Uterus (tissue), 2 donors: Measurements from ENCODE around the gene PLEKHM2.

Experiments
- CTCF ChIP-seq, 4 experiments: fragments of 200-600 bp in 2 of 4; fragments of 450-650 bp in 2 of 4; sonication (generic) in 2 of 4; IDR thresholded peaks; one replicate each; pipeline ENCODE4 v1.5.1; 2016 to 2019; ENCODE audit warnings: antibody characterized with exemption in 4 of 4, mild to moderate bottlenecking in 2 of 4, moderate library complexity in 1 of 4
- POLR2A ChIP-seq, 2 donors: fragments of 450-650 bp; IDR thresholded peaks; one replicate each; pipeline ENCODE4 v1.6.1; 2016; ENCODE audit warnings: antibody characterized with exemption in 2 of 2, mild to moderate bottlenecking in 1 of 2, moderate library complexity in 1 of 2

GRCh38 chr1:15639931-15640330, 44.2 kb upstream of the PLEKHM2 start:
- no peak for TF ChIP-seq CTCF (IDR thresholded peaks at IDR 0.05)
- TF ChIP-seq POLR2A (IDR thresholded peaks at IDR 0.05): no peak
